ENCODE data around the gene DOCK4. TPM values are rescaled to one million over a fixed set of nuclear protein-coding genes. Genes with fewer than 3 reads are reported as not detected.

Gene DOCK4
- total RNA-seq, 1 donor from 2014 or later, result 60.3 TPM

DNA sequence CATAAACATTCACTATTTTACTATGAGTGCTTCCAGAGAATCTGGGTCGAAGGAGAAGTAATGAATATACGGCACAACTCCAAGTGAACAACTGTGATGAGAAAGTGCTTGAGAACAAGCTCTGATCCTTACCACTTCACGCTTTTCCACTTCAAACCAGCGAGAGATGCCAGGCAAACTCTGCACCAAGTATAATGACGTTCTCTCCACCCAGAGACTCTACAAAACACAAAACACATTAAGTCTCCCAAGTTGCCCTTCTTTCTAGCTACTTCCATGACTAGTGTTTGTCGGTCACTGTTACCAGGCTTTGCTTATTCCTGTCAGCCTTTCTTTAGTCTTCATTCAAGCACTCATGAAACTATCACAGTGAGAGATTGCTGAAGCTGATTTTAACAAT, 450.8 kb downstream of the DOCK4 start:
- Mint-ChIP-seq H3K9me3 (ENCODE audit: unreplicated experiment) (no peaks in the 10 kb centered on the region), H3K4me1 (ENCODE audit: low read depth, unreplicated experiment) (peaks cover 14% of the 10 kb centered on the region), H3K4me3 (ENCODE audit: unreplicated experiment) (no peak overlapping the region), H3K36me3 (ENCODE audit: unreplicated experiment) (peaks cover under 1% of the 10 kb centered on the region), H3K27ac (ENCODE audit: unreplicated experiment) (no peak overlapping the region), H3K27me3 (ENCODE audit: unreplicated experiment) (no peaks in the 10 kb centered on the region)
- DNase-seq, result no peak
- TF ChIP-seq, protein P1, sequence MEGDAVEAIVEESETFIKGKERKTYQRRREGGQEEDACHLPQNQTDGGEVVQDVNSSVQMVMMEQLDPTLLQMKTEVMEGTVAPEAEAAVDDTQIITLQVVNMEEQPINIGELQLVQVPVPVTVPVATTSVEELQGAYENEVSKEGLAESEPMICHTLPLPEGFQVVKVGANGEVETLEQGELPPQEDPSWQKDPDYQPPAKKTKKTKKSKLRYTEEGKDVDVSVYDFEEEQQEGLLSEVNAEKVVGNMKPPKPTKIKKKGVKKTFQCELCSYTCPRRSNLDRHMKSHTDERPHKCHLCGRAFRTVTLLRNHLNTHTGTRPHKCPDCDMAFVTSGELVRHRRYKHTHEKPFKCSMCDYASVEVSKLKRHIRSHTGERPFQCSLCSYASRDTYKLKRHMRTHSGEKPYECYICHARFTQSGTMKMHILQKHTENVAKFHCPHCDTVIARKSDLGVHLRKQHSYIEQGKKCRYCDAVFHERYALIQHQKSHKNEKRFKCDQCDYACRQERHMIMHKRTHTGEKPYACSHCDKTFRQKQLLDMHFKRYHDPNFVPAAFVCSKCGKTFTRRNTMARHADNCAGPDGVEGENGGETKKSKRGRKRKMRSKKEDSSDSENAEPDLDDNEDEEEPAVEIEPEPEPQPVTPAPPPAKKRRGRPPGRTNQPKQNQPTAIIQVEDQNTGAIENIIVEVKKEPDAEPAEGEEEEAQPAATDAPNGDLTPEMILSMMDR (IDR thresholded peaks at IDR 0.05; ENCODE audit: partially characterized antibody, unreplicated experiment), result no peak

DNA sequence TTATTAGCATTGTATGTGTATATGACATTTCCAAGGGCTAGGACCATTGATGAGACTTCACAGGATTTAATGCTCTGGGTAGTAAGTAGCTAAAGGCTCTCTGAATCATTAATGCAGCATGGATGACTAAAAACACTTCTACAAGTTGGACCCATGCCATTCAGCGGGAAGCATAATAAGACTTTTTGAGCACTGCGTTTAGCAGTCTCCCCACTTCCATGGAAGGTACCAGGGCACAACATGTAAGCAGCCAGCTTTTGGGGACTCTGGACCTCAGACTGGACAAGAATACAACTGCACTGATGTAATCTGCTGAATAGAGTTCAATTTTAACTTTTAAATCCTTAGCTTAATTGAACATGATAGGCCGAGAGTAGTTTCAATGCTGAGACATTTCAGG, 452.2 kb downstream of the DOCK4 start:
- H3K36me3 Mint-ChIP-seq (ENCODE audit: unreplicated experiment), result no peaks in the 10 kb centered on the region
- no peak overlapping the region for H3K27ac Mint-ChIP-seq (ENCODE audit: unreplicated experiment)
- H3K4me3 Mint-ChIP-seq (ENCODE audit: unreplicated experiment), result no peak overlapping the region

DNA sequence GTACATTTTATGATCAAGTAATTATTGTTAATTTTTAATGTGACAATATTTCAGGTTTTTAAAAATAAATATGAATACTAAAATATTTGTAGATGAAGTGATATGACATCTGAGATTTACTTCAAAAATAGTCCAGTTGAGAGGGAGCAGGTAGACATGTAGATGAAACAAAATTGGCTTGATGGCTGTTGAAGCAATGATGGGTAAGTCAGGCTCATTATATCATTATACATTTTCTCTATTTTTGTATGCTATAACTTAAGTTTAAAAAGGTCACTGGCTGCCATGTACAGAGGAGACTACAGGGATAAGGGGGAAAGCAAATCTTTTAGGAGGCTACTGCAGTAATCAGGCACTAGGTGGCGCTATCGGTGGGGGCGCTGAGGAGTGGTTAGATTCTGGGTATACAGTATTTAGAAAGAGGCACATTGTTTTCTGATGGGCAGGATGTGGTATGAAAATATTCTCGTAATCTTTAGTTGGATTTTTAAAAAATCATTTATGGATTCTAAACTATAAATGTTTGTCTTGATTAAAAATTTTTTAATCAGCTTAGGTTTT, 454.1 kb downstream of the DOCK4 start:
- peak; percentile 83 for DNase-seq
- Mint-ChIP-seq H3K27me3 (ENCODE audit: unreplicated experiment) (no peaks in the 10 kb centered on the region), H3K27ac (ENCODE audit: unreplicated experiment) (no peak overlapping the region), H3K36me3 (ENCODE audit: unreplicated experiment) (peaks cover 4% of the 10 kb centered on the region), H3K4me3 (ENCODE audit: unreplicated experiment) (no peak overlapping the region), H3K9me3 (ENCODE audit: unreplicated experiment) (peaks cover 2% of the 10 kb centered on the region), H3K4me1 (ENCODE audit: low read depth, unreplicated experiment) (peaks cover 8% of the 10 kb centered on the region)
- TF ChIP-seq, protein P1 (IDR thresholded peaks at IDR 0.05; ENCODE audit: partially characterized antibody, unreplicated experiment), result peak; percentile 92

More for the DNA sequence above, 452.2 kb downstream of the DOCK4 start:
- H3K27me3 Mint-ChIP-seq (ENCODE audit: unreplicated experiment), result no peaks in the 10 kb centered on the region
- TF ChIP-seq, protein P1 (IDR thresholded peaks at IDR 0.05; ENCODE audit: partially characterized antibody, unreplicated experiment), result no peak
- H3K9me3 Mint-ChIP-seq (ENCODE audit: unreplicated experiment), result no peaks in the 10 kb centered on the region
- DNase-seq, result no peak
- H3K4me1 Mint-ChIP-seq (ENCODE audit: low read depth, unreplicated experiment), result peaks cover 14% of the 10 kb centered on the region

- Mint-ChIP-seq H3K27me3 (ENCODE audit: unreplicated experiment) (peaks cover 2% of the 10 kb centered on the region), H3K27ac (ENCODE audit: unreplicated experiment) (no peak overlapping the region), H3K36me3 (ENCODE audit: unreplicated experiment) (peaks cover 4% of the 10 kb centered on the region), H3K4me3 (ENCODE audit: unreplicated experiment) (no peak overlapping the region), H3K4me1 (ENCODE audit: low read depth, unreplicated experiment) (peaks cover 3% of the 10 kb centered on the region), H3K9me3 (ENCODE audit: unreplicated experiment) (peaks cover 2% of the 10 kb centered on the region)
- TF ChIP-seq, protein P1 (IDR thresholded peaks at IDR 0.05; ENCODE audit: partially characterized antibody, unreplicated experiment), result no peak
- no peak for DNase-seq
These were observed 455.3 kb downstream of the DOCK4 start for GRCh38 chr7:111750878-111751277.

- no peak overlapping the region for H3K27ac Mint-ChIP-seq (ENCODE audit: unreplicated experiment)
- peaks cover 4% of the 10 kb centered on the region for H3K36me3 Mint-ChIP-seq (ENCODE audit: unreplicated experiment)
- DNase-seq, result no peak
- TF ChIP-seq, protein P1 (IDR thresholded peaks at IDR 0.05; ENCODE audit: partially characterized antibody, unreplicated experiment), result no peak
- no peak overlapping the region for H3K4me3 Mint-ChIP-seq (ENCODE audit: unreplicated experiment)
- H3K4me1 Mint-ChIP-seq (ENCODE audit: low read depth, unreplicated experiment), result peaks cover 3% of the 10 kb centered on the region
- peaks cover 2% of the 10 kb centered on the region for H3K9me3 Mint-ChIP-seq (ENCODE audit: unreplicated experiment)
- peaks cover 2% of the 10 kb centered on the region for H3K27me3 Mint-ChIP-seq (ENCODE audit: unreplicated experiment)
These were observed 456.0 kb downstream of the DOCK4 start for GRCh38 chr7:111750228-111750627.
